Measurements from ENCODE around the gene NEURL1. TPM values are rescaled to one million over a fixed set of nuclear protein-coding genes. Genes with fewer than 3 reads are reported as not detected.

Gene NEURL1
- total RNA-seq, 3 donors from 2014 or later (not counting 1 experiment from before 2014, with no cell fraction given), result 0.95 to 8.5 (median 1.5) TPM

DNA sequence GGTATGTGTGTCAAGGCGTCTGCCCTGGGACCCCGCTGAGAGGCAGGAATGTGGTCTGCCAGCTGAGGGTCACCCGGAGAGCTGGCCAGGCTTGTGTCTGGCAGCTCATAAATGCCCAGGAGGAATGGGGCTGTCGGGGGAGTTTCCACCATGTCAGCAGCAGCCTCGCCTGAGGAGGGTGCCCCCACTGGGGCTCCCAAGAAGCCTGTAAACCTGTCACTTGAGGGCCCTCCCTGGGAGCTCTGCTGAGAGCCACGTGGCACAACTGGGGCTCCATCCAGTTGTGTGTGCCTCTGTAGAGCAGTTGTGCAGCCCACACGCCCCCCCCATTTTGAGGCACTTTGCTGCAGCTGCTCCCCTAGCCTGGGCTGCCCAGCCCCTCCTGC lies 70.6 kb downstream of the NEURL1 start:
- peaks cover 0 to 5% of the 10 kb centered on the region in 2 donors for H3K4me1 Mint-ChIP-seq
- H3K36me3 Mint-ChIP-seq, result no peaks in the 10 kb centered on the region
- H3K4me1 ChIP-seq (ENCODE audit: control insufficient read depth, insufficient read depth, low read length), result peaks cover under 1% of the 10 kb centered on the region
- no peaks in the 10 kb centered on the region for H3K36me3 ChIP-seq (ENCODE audit: control insufficient read depth, insufficient read depth, low read length)
- peaks cover 0 to 6% of the 10 kb centered on the region in 2 donors for H3K27me3 Mint-ChIP-seq (ENCODE audit: low read depth in 2 of 2)
- DNase-seq (no peak), ATAC-seq (no peak)
- TF ChIP-seq, protein P1, sequence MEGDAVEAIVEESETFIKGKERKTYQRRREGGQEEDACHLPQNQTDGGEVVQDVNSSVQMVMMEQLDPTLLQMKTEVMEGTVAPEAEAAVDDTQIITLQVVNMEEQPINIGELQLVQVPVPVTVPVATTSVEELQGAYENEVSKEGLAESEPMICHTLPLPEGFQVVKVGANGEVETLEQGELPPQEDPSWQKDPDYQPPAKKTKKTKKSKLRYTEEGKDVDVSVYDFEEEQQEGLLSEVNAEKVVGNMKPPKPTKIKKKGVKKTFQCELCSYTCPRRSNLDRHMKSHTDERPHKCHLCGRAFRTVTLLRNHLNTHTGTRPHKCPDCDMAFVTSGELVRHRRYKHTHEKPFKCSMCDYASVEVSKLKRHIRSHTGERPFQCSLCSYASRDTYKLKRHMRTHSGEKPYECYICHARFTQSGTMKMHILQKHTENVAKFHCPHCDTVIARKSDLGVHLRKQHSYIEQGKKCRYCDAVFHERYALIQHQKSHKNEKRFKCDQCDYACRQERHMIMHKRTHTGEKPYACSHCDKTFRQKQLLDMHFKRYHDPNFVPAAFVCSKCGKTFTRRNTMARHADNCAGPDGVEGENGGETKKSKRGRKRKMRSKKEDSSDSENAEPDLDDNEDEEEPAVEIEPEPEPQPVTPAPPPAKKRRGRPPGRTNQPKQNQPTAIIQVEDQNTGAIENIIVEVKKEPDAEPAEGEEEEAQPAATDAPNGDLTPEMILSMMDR (IDR thresholded peaks at IDR 0.05), result no peak
- H3K4me3 Mint-ChIP-seq, result no peak overlapping the region
- 71% methylated on average over 7 of the region's 7 CpGs for WGBS (ENCODE audit: insufficient coverage)
- no peaks in the 10 kb centered on the region for H3K9me3 ChIP-seq (ENCODE audit: control insufficient read depth, insufficient read depth, low read length)
- intact Hi-C loops (cut with micrococcal nuclease), result no loop called here
- H3K9me3 Mint-ChIP-seq, result no peaks in the 10 kb centered on the region
- no peaks in the 10 kb centered on the region for H3K27me3 ChIP-seq (ENCODE audit: control insufficient read depth, insufficient read depth, low read length)
- no peak overlapping the region for H3K4me3 ChIP-seq (ENCODE audit: low read length)
- H3K27ac Mint-ChIP-seq, result no peak overlapping the region
- H3K27ac ChIP-seq (ENCODE audit: low read length), result no peak overlapping the region

DNA sequence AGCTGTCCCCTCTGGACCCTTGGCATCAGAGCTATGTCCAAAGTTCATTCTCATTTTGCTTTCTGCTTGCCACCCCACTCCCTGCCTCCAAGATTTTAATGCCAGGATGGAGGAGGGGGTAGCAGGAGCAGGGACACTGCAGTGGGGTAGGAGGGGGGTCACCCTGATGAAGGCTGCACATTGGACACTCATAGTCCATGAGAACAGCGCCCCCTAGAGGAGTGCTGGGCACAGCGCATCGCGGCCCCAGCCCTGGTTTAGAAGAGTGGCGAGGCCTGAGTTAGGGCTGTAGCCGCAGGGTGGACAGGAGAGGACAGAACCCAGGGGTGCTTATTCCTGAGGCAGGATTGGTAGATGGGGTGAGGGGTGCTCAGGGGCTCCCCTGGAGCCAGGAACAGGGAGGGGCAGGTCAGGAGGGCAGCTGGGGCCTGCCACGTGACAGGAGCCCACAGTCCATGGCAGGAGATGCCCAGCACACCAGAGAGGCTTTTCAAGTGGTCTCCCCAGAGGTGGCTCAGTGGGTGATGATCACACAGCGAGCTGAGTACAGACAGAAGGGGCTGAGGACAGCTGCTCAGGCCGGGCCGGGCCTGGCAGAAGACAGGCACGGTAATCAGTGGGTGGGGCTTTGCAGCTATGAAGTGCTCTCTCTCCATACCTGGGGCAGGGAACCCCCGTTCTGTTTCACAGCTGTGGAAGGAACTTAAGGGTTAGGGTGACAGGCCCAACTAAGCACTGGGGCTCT lies 71.4 kb downstream of the NEURL1 start:
- Mint-ChIP-seq H3K27me3 (ENCODE audit: low read depth in 2 of 2) (peaks cover 0 to 6% of the 10 kb centered on the region in 2 donors), H3K4me1 (peaks cover 0 to 5% of the 10 kb centered on the region in 2 donors), H3K36me3 (no peaks in the 10 kb centered on the region), H3K27ac (no peak overlapping the region), H3K4me3 (no peak overlapping the region), H3K9me3 (no peaks in the 10 kb centered on the region)
- intact Hi-C loops (cut with micrococcal nuclease), result no loop called here
- peak in 1 of 2 donors; percentile 38 for DNase-seq
- H3K27ac ChIP-seq (ENCODE audit: low read length), result no peak overlapping the region
- no peaks in the 10 kb centered on the region for H3K36me3 ChIP-seq (ENCODE audit: control insufficient read depth, insufficient read depth, low read length)
- no peaks in the 10 kb centered on the region for H3K27me3 ChIP-seq (ENCODE audit: control insufficient read depth, insufficient read depth, low read length)
- no peak for ATAC-seq
- 68% methylated on average over 12 of the region's 12 CpGs for WGBS (ENCODE audit: insufficient coverage)
- TF ChIP-seq, protein P1 (IDR thresholded peaks at IDR 0.05), result peak; percentile 36
- no peaks in the 10 kb centered on the region for H3K4me1 ChIP-seq (ENCODE audit: control insufficient read depth, insufficient read depth, low read length)
- no peak overlapping the region for H3K4me3 ChIP-seq (ENCODE audit: low read length)
- no peaks in the 10 kb centered on the region for H3K9me3 ChIP-seq (ENCODE audit: control insufficient read depth, insufficient read depth, low read length)

DNA sequence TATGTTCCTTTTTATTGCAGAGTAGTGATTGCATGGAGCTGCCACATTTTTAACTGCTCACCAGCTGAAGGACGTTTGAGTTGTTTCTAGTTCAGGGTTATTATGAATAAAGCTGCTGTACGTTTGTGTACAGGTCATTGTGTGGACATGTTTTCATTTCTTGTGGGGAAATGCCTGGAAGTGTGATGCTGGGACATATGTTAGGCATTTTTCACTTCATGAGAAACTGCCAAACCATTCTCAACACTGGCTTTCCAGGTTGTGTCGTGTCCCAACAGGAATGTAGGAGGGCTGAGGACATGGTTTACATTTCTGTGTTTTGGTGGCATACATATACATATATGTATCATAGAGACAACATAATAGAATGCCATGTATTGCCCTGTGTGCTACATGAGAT lies 73.0 kb downstream of the NEURL1 start:
- Histone ChIP-seq H3K36me3 (ENCODE audit: control insufficient read depth, insufficient read depth, low read length) (no peaks in the 10 kb centered on the region), H3K4me1 (ENCODE audit: control insufficient read depth, insufficient read depth, low read length) (no peaks in the 10 kb centered on the region), H3K27ac (ENCODE audit: low read length) (no peak overlapping the region), H3K4me3 (ENCODE audit: low read length) (no peak overlapping the region), H3K9me3 (ENCODE audit: control insufficient read depth, insufficient read depth, low read length) (no peaks in the 10 kb centered on the region), H3K27me3 (ENCODE audit: control insufficient read depth, insufficient read depth, low read length) (no peaks in the 10 kb centered on the region)
- TF ChIP-seq, protein P1 (IDR thresholded peaks at IDR 0.05), result no peak
- 50% methylated on average over 2 of the region's 3 CpGs for WGBS (ENCODE audit: insufficient coverage)
- H3K36me3 Mint-ChIP-seq, result no peaks in the 10 kb centered on the region
- peaks cover 0 to 3% of the 10 kb centered on the region in 2 donors for H3K27me3 Mint-ChIP-seq (ENCODE audit: low read depth in 2 of 2)
- DNase-seq, result no peak
- intact Hi-C loops (cut with micrococcal nuclease), result no loop called here
- no peak for ATAC-seq
- no peak overlapping the region for H3K4me3 Mint-ChIP-seq
- H3K4me1 Mint-ChIP-seq, result peaks cover 0 to 5% of the 10 kb centered on the region in 2 donors
- H3K9me3 Mint-ChIP-seq, result no peaks in the 10 kb centered on the region
- H3K27ac Mint-ChIP-seq, result no peak overlapping the region

GRCh38 chr10:103568505-103568904 lies 75.0 kb downstream of the NEURL1 start:
- Histone ChIP-seq H3K4me3 (ENCODE audit: low read length) (no peak overlapping the region), H3K36me3 (ENCODE audit: control insufficient read depth, insufficient read depth, low read length) (no peaks in the 10 kb centered on the region), H3K27me3 (ENCODE audit: control insufficient read depth, insufficient read depth, low read length) (no peaks in the 10 kb centered on the region), H3K9me3 (ENCODE audit: control insufficient read depth, insufficient read depth, low read length) (no peaks in the 10 kb centered on the region), H3K27ac (ENCODE audit: low read length) (no peak overlapping the region), H3K4me1 (ENCODE audit: control insufficient read depth, insufficient read depth, low read length) (no peaks in the 10 kb centered on the region)
- Mint-ChIP-seq H3K27me3 (ENCODE audit: low read depth in 2 of 2) (peaks cover 0 to 3% of the 10 kb centered on the region in 2 donors), H3K36me3 (no peaks in the 10 kb centered on the region), H3K9me3 (no peaks in the 10 kb centered on the region), H3K4me3 (no peak overlapping the region), H3K27ac (no peak overlapping the region), H3K4me1 (peaks cover 0 to 5% of the 10 kb centered on the region in 2 donors)
- ATAC-seq (no peak), DNase-seq (no peak)
- intact Hi-C loops (cut with micrococcal nuclease), result no loop called here
- TF ChIP-seq, protein P1 (IDR thresholded peaks at IDR 0.05), result no peak
- WGBS (ENCODE audit: insufficient coverage), result 88% methylated on average over 4 of the region's 5 CpGs

Measured in natural killer cell (primary cell).